Muscle of leg (tissue), 16 donors: Measurements from ENCODE around the gene PPP1R10. TPM values are rescaled to one million over a fixed set of nuclear protein-coding genes. Genes with fewer than 3 reads are reported as not detected.
A peak's percentile ranks its signal among the peaks of the same experiment; 100 is the strongest.
"Not testable (repeated sequence)": the region's sequence is repeated elsewhere in the genome, so short reads cannot be mapped to it uniquely, and the experiment has no call there.

Source experiments
- DNase-seq: peaks from one replicate; pipeline ENCODE4 v3.0.0; 2013
- H3K27ac ChIP-seq: one replicate; pipeline ENCODE4 v1.5.1; 2013; ENCODE audit warnings: mild to moderate bottlenecking, low read length, control low read depth
- H3K27me3 ChIP-seq: one replicate; pipeline ENCODE4 v1.6.1; 2013; ENCODE audit warnings: low read length; ENCODE audit not compliant: control insufficient read depth, insufficient read depth
- H3K36me3 ChIP-seq: one replicate; pipeline ENCODE4 v1.6.1; 2013; ENCODE audit warnings: low read length; ENCODE audit not compliant: control insufficient read depth, insufficient read depth
- H3K4me1 ChIP-seq: one replicate; pipeline ENCODE4 v1.6.1; 2013; ENCODE audit warnings: low read length; ENCODE audit not compliant: control insufficient read depth, insufficient read depth
- H3K4me3 ChIP-seq: one replicate; pipeline ENCODE4 v1.5.1; 2013; ENCODE audit warnings: low read length, control low read depth
- H3K9me3 ChIP-seq: replicated peaks from 2 replicates; pipeline ENCODE4 v1.6.1; 2013; ENCODE audit warnings: low read depth, low read length; ENCODE audit not compliant: control insufficient read depth
- WGBS: methylation state at CpG from one replicate; pipeline ENCODE4 v1.1.5; 2013; ENCODE audit warnings: missing lambda C conversion rate; ENCODE audit not compliant: insufficient coverage; 5-methylcytosine and 5-hydroxymethylcytosine counted together
- long read RNA-seq, 11 donors: transcript quantifications; one replicate each; lab custom pipeline, GENCODE V29; 2026
- polyA plus RNA-seq, 8 donors: library from polyadenylated mRNA; unstranded; fragments of 120-200 nt; gene quantifications; one replicate each; pipeline versions ENCODE4 v1.2.1 to v1.2.3, GENCODE V29; 2013; ENCODE audit warnings: inconsistent platforms in 1 of 8, low replicate concordance in 1 of 8; ENCODE audit not compliant: insufficient read length in 8 of 8, insufficient read depth in 1 of 8
- total RNA-seq: library from RNA; stranded (reverse); fragments of 120-200 nt; gene quantifications from one replicate; pipeline ENCODE4 v1.2.4, GENCODE V29; 2013

PPP1R10 gene
- total RNA-seq: 25.7 TPM
- polyA plus RNA-seq: 10 to 100 TPM; 22.4 to 32.7 (median 30.0) TPM
- long read RNA-seq, donor 1: 0 reads
- long read RNA-seq, donor 2: 0 reads
- long read RNA-seq, donor 3, full-length matches to known transcripts: 2 of 2 reads
- long read RNA-seq, donor 3, partial matches to known transcripts: 0 of 2 reads
- long read RNA-seq, donor 3, other reads (novel, unspliced or antisense): 0 of 2 reads
- long read RNA-seq, donor 4: 0 reads
- long read RNA-seq, donor 5, full-length matches to known transcripts: 2 of 7 reads
- long read RNA-seq, donor 5, partial matches to known transcripts: 5 of 7 reads
- long read RNA-seq, donor 5, other reads (novel, unspliced or antisense): 0 of 7 reads
- long read RNA-seq, donor 6, full-length matches to known transcripts: 2 of 153 reads
- long read RNA-seq, donor 6, partial matches to known transcripts: 56 of 153 reads
- long read RNA-seq, donor 6, other reads (novel, unspliced or antisense): 95 of 153 reads
- long read RNA-seq, donor 7, full-length matches to known transcripts: 2 of 2 reads
- long read RNA-seq, donor 7, partial matches to known transcripts: 0 of 2 reads
- long read RNA-seq, donor 7, other reads (novel, unspliced or antisense): 0 of 2 reads
- long read RNA-seq, donor 8, partial matches to known transcripts: 6 of 7 reads
- long read RNA-seq, donor 8, other reads (novel, unspliced or antisense): 0 of 7 reads
- long read RNA-seq, donor 9, partial matches to known transcripts: 38 of 38 reads
- long read RNA-seq, donor 9, other reads (novel, unspliced or antisense): 0 of 38 reads
- long read RNA-seq, donor 10, partial matches to known transcripts: 12 of 12 reads
- long read RNA-seq, donor 10, other reads (novel, unspliced or antisense): 0 of 12 reads
- long read RNA-seq, donor 11, partial matches to known transcripts: 14 of 15 reads
- long read RNA-seq, donor 11, other reads (novel, unspliced or antisense): 0 of 15 reads

DNA sequence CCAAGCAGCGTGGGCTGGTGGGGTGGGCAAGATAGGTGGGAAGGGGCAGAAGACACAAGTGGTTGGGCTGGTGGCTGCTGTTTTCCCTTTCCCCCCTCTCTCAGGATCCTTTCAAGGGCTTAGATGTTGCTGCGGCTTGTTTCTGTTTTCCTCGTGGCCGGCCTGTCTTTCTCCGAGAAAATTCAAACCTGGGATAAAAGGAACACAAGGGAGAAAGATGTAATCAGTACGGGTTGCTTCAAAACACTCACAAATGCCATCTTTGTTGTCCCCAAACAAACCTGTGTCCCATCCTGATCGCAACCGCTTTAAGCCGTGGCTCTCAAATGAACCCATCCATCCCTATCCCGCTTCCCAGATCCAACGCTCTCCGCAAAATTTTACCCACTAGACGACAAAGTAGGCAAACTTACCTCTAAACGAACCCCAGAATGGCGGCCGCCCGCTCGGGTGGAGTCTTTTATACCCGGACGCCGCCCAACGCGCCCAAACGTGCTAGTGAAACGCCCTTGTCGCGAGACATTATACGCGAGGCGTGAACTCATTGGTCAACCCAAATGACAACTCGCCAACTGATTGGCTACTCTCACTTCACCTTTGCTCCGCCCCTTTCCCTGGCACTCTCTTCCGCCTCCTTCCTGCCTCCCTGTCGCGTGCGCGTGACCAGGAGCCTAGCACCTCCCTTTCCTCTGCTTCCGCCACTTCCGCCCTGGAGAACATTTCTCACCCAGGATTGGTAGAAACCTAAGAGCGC is at the start of gene PPP1R10:
Gene PPP1R10 (minus strand): TSS at position 433 of the 754 bp plus-strand sequence. CDS start 7,299 bp downstream, outside the sequence.
- Histone ChIP-seq H3K27ac (peak within 1 kb of the TSS; percentile 100), H3K9me3 (no peaks in the 10 kb centered on the region), H3K36me3 (peaks cover 40% of the 10 kb centered on the region), H3K27me3 (no peaks in the 10 kb centered on the region), H3K4me3 (peak within 1 kb of the TSS; percentile 98), H3K4me1 (peaks cover 22% of the 10 kb centered on the region)
- WGBS: 0% methylated on average over 35 of the region's 40 CpGs
- DNase-seq: peak; percentile 100

DNA sequence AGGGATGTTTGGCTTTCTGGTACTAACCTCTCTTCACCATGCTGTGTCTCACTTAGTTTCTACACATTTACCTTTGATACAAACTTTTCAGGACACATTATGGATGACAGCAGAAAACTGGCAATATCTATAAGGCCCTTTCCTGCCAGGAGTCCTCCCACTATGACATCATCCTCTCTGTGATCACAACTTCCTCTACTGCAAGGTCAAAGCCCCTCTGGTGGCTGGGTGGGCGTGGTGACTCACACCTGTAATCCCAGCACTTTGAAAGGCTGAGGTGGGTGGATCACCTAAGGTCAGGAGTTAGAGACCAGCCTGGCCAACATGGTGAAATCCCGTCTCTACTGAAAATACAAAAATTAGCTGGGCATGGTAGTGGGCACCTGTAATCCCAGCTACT is 49.3 kb upstream of the PPP1R10 start:
- H3K4me1 ChIP-seq, DNase-seq, H3K9me3 ChIP-seq, H3K27me3 ChIP-seq, H3K27ac ChIP-seq, H3K4me3 ChIP-seq: not testable (repeated sequence)
- H3K36me3 ChIP-seq: peaks cover 79% of the 10 kb centered on the region
- WGBS: 88% methylated on average over 1 of the region's 2 CpGs

DNA sequence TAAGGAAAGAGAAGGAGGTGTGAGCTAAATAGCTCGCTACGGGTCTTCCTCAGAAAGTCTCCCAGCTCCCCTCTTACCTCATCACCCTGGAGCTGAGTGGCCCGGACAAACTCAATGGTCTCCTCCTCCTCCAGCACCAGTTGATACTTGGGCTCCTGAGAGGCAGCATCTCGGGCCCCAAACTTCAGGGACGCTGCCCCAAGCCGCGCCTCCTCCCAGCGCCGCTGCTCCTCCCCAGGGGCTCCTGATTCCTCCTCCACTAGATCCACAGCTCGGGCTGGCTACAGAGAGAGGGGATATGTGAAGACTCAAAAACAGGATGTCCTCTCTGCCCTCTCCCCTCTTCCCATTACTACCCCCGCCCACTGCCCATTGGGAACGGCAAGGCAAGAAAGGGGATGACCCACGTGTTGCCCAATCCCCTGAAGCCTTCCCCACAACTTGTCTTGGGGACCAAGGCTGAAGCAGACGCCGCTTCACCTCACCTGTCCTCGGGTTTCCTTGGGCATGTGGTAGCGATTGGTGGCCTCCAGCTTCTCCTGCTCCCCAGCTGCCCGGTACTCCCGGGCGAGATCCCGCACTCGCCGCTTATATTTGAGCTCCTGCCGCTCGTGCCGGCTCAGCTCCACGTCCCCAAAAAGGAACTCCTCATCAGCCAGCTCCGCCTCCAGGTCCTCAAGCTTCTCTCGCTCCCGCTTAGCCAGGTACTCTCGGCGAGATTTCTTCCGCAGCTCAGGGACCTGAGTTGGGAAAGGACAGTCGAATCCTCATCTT is 48.1 kb upstream of the PPP1R10 start:
- no peaks in the 10 kb centered on the region for H3K9me3 ChIP-seq
- peaks cover 73% of the 10 kb centered on the region for H3K36me3 ChIP-seq
- H3K4me3 ChIP-seq: no peak overlapping the region
- WGBS: 90% methylated on average over 26 of the region's 34 CpGs
- no peak overlapping the region for H3K27ac ChIP-seq
- no peaks in the 10 kb centered on the region for H3K4me1 ChIP-seq
- no peak for DNase-seq
- H3K27me3 ChIP-seq: no peaks in the 10 kb centered on the region

DNA sequence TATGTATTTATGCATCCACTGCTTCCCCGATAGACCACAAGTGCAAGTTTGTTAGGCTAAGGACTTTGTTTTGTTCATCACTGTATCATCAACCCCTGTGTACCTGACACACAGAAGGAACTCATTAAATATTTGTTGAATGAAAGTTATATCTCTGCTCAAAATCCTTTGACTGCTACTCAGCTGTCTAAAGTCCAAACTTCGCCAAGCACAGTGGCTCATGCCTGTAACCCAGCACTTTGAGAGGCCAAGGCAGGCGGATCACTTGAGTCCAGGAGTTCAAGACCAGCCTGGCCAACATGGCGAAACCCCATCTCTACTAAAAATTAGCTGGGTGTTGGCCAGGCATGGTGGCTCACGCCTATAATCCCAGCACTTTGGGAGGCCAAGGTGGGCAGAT is 40.9 kb upstream of the PPP1R10 start:
- H3K9me3 ChIP-seq, DNase-seq, H3K4me3 ChIP-seq, H3K27me3 ChIP-seq, H3K27ac ChIP-seq, H3K4me1 ChIP-seq: not testable (repeated sequence)
- H3K36me3 ChIP-seq: peaks cover 87% of the 10 kb centered on the region
- 77% methylated on average over 3 of the region's 5 CpGs for WGBS

DNA sequence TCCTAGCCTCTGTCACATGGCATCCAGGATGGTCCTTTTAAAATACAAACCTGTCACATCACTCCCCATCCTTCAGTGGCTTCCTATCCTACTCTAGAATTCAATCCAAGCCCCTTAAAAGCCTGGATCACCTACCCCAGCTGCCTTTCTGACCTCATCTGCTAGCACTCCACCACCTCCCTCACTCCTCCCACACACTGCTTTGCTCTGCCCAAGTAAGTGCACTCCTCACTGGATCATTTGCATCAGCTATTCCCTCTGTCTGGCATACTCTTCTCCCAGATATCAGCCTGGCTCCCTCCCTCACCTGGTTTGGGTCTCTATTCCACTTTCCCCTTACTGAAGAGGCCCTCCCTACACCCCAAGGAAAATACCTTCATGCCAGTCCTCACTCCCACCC is 40.4 kb upstream of the PPP1R10 start:
- H3K27ac ChIP-seq: no peak overlapping the region
- H3K4me1 ChIP-seq: no peaks in the 10 kb centered on the region
- no peak overlapping the region for H3K4me3 ChIP-seq
- H3K27me3 ChIP-seq: no peaks in the 10 kb centered on the region
- H3K36me3 ChIP-seq: peaks cover 86% of the 10 kb centered on the region
- no peak for DNase-seq
- H3K9me3 ChIP-seq: no peaks in the 10 kb centered on the region

DNA sequence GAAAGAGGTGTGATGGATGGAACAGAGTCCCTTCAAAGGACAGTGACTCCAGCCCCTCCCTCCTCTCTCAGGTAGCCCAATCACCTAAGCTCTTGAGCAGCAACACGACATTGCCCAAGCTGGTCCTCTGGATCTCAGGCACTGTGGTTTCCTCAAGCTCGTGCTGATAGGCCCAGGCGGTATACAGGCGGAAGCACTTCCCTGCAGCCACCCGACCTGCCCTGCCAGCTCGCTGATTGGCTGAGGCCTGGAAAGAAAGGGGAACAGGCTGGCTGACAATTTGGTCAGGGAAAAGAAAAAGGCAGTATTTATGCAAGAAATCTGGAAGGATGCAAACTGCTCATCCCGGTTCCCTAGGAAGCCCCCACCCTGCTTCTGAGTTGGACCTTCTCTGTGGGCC is 39.5 kb upstream of the PPP1R10 start:
- WGBS: 86% methylated on average over 5 of the region's 7 CpGs
- H3K4me3 ChIP-seq: no peak overlapping the region
- H3K27me3 ChIP-seq: no peaks in the 10 kb centered on the region
- no peaks in the 10 kb centered on the region for H3K4me1 ChIP-seq
- DNase-seq: peak; percentile 41
- peaks cover 84% of the 10 kb centered on the region for H3K36me3 ChIP-seq
- no peaks in the 10 kb centered on the region for H3K9me3 ChIP-seq
- H3K27ac ChIP-seq: no peak overlapping the region

DNA sequence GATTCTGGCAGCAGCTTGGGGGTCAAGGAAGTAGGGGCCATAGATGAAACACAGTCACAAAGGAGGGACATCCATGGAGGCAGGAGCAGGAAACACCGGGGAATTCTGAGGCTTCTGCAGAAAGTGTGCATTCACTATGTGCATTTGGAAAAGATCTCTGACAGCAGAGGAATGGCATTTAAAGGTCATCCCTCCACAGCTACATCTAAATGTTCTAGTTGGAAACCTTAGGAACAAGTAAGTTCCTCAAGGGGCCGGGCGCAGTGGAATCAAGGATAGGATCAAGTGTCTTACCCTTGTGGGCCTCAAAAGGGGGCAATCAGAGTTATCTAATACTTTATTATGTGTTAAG is 38.7 kb upstream of the PPP1R10 start:
- 100% methylated on average over 2 of the region's 3 CpGs for WGBS
- Histone ChIP-seq H3K4me3 (no peak overlapping the region), H3K27me3 (no peaks in the 10 kb centered on the region), H3K27ac (no peak overlapping the region), H3K9me3 (no peaks in the 10 kb centered on the region), H3K36me3 (peaks cover 85% of the 10 kb centered on the region), H3K4me1 (no peaks in the 10 kb centered on the region)
- DNase-seq: no peak

DNA sequence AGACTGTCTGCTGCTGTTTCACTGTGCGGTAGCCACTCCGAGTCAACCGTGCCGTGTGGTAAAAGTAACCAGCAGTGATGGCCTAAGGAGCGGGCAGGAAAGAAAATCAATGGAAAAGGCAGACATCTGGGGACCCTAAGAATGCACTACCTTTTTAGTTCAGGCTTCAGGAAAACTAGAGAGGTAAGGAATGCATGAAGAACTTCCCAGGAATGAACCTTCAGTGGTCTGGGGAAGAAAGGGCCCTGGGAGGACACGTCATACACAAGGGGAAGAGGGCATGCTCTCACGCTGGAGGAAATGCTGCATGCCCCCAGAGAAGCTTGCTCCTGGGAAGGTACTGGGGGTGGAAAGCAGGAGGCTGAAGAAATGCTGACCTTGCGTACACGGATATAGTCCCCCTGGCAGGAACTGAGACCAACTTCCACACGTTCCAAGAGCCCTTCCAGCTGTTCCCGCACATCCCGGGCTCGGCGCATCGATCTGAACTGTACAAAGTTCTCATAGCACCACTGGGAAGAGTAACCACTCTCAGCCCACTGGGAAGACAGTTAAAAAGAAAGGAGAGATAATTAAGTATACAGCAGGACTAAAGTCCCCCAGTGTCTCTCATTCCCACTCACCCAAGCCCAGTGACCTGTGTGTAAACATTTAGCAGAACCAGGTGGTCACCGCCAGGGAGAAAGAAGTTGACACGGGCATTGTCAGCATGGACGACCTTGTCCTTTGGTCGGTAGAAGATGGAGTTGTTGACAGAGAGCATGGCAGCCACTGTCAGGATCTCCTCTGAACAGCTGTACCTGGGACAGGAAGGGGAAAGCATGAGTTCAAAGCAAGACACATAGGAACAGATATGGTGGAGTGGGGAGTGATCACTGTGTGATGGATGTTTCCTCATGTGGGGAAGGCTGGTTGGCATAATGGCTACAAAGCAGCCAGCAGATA is 38.0 kb upstream of the PPP1R10 start:
- peaks cover 85% of the 10 kb centered on the region for H3K36me3 ChIP-seq
- H3K9me3 ChIP-seq: no peaks in the 10 kb centered on the region
- H3K4me3 ChIP-seq: no peak overlapping the region
- H3K27me3 ChIP-seq: no peaks in the 10 kb centered on the region
- H3K27ac ChIP-seq: no peak overlapping the region
- no peaks in the 10 kb centered on the region for H3K4me1 ChIP-seq
- DNase-seq: no peak
- 90% methylated on average over 13 of the region's 19 CpGs for WGBS

DNA sequence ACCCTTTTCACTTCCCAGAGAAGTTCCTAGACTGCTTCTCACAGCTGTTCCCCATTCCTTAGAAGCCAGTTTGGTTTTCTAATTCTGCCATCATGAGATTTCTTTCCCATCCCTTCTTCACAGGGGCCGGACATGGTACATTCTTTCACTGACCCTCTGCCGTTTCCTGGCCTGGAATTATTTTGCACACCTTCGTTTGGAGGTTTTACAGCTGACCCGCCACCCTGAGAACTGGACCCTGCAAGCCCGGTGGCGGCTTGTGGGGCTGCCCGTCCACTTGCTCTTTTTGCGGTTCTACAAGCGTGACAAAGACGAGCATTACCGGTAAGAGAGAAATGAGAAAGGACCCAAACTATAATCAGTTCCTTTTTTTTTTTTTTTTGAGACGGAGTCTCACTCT is 34.1 kb upstream of the PPP1R10 start:
- Histone ChIP-seq H3K4me1 (peaks cover 9% of the 10 kb centered on the region), H3K36me3 (peaks cover 58% of the 10 kb centered on the region), H3K4me3 (no peak overlapping the region), H3K9me3 (no peaks in the 10 kb centered on the region), H3K27me3 (no peaks in the 10 kb centered on the region), H3K27ac (no peak overlapping the region)
- DNase-seq: no peak
- WGBS: 86% methylated on average over 7 of the region's 12 CpGs
